GM23248 (cell line): ENCODE measurements around the gene BHLHA15.

Source experiments
- EZH2 ChIP-seq: fragments of 200-600 bp; sonication (generic); IDR thresholded peaks from 2 replicates; pipeline ENCODE4 v1.6.1; 2018; ENCODE audit warnings: antibody characterized with exemption, mild to moderate bottlenecking; ENCODE audit not compliant: insufficient read depth, poor library complexity, severe bottlenecking
- EZH2phosphoT487 ChIP-seq: fragments of 200-600 bp; sonication (generic); IDR thresholded peaks from 2 replicates; pipeline ENCODE4 v1.6.1; 2018; ENCODE audit warnings: antibody characterized with exemption, moderate library complexity, mild to moderate bottlenecking, low read depth; ENCODE audit not compliant: insufficient read depth

DNA sequence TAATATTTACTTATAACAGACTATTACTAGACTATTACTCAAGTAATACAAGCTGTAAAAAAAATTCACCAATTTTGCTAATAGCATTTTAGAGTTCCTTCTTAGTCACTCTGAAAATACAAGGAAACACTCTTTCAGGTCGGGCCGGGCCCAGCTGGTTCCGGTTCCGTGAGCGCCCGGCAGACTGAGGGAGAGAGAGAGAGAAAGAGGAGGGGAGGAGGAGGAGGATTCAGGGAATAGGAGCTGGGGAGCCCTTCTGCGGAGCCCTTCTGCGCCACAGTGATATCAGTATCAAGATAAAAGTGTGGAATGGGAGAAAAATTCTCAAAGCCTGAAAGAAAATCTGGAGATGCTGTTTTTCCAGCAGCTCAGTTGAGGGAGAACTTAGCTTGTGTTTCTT is 30.5 kb upstream of the BHLHA15 start:
- no peak for TF ChIP-seq EZH2
- TF ChIP-seq EZH2phosphoT487 = no peak
